IPS DF 6.9 (cell line): ENCODE data around the gene RABGAP1L.

ENCODE experiments used
- DNase-seq: peaks from one replicate; pipeline ENCODE4 v3.0.0-alpha.2; 2013; ENCODE audit warnings: low read depth, low spot score
- H3K27ac ChIP-seq: one replicate; pipeline ENCODE4 v1.5.1; 2013; ENCODE audit warnings: low read length, control low read depth
- H3K27me3 ChIP-seq: 2 replicates; pipeline ENCODE4 v1.6.1; 2013; ENCODE audit warnings: mild to moderate bottlenecking, low read length; ENCODE audit not compliant: control insufficient read depth, insufficient read depth
- H3K36me3 ChIP-seq: 2 replicates; pipeline ENCODE4 v1.6.1; 2013; ENCODE audit warnings: low read length; ENCODE audit not compliant: control insufficient read depth, insufficient read depth
- H3K4me1 ChIP-seq: 2 replicates; pipeline ENCODE4 v1.6.1; 2013; ENCODE audit warnings: low read length; ENCODE audit not compliant: control insufficient read depth, insufficient read depth
- H3K4me3 ChIP-seq: 2 replicates; pipeline ENCODE4 v1.5.1; 2013; ENCODE audit warnings: mild to moderate bottlenecking, low read length
- H3K9me3 ChIP-seq: 2 replicates; pipeline ENCODE4 v1.6.1; 2013; ENCODE audit warnings: low read length, inconsistent platforms; ENCODE audit not compliant: control insufficient read depth, insufficient read depth
- WGBS: extraction: QIAGEN DNeasy Blood & Tissue Kit; methylation state at CpG from one replicate; pipeline ENCODE4 v1.1.7; 2013; ENCODE audit warnings: mixed read lengths, missing lambda C conversion rate; ENCODE audit not compliant: insufficient read length, insufficient coverage; 5-methylcytosine and 5-hydroxymethylcytosine counted together

Gene RABGAP1L

GRCh38 chr1:174217787-174218574 lies 58.7 kb downstream of the RABGAP1L start:
- no CpG with 5 or more reads among the region's 4 CpGs for WGBS
- Histone ChIP-seq H3K4me3 (no peak overlapping the region), H3K36me3 (no peaks in the 10 kb centered on the region), H3K4me1 (no peaks in the 10 kb centered on the region), H3K9me3 (no peaks in the 10 kb centered on the region), H3K27ac (no peak overlapping the region), H3K27me3 (no peaks in the 10 kb centered on the region)
- no peak for DNase-seq

GRCh38 chr1:174218983-174219382 lies 59.7 kb downstream of the RABGAP1L start:
- H3K27me3 ChIP-seq = no peaks in the 10 kb centered on the region
- DNase-seq = no peak
- no peak overlapping the region for H3K4me3 ChIP-seq
- H3K4me1 ChIP-seq = no peaks in the 10 kb centered on the region
- no peaks in the 10 kb centered on the region for H3K9me3 ChIP-seq
- H3K27ac ChIP-seq = no peak overlapping the region
- no peaks in the 10 kb centered on the region for H3K36me3 ChIP-seq

GRCh38 chr1:174219606-174220370 lies 60.5 kb downstream of the RABGAP1L start:
- H3K36me3 ChIP-seq = no peaks in the 10 kb centered on the region
- WGBS = no CpG with 5 or more reads among the region's 4 CpGs
- DNase-seq = no peak
- H3K27me3 ChIP-seq = no peaks in the 10 kb centered on the region
- no peak overlapping the region for H3K4me3 ChIP-seq
- no peak overlapping the region for H3K27ac ChIP-seq
- H3K9me3 ChIP-seq = no peaks in the 10 kb centered on the region
- no peaks in the 10 kb centered on the region for H3K4me1 ChIP-seq

- Histone ChIP-seq H3K4me3 (no peak overlapping the region), H3K36me3 (no peaks in the 10 kb centered on the region), H3K4me1 (no peaks in the 10 kb centered on the region), H3K27me3 (no peaks in the 10 kb centered on the region), H3K27ac (no peak overlapping the region), H3K9me3 (no peaks in the 10 kb centered on the region)
- no peak for DNase-seq
- no CpG with 5 or more reads among the region's 2 CpGs for WGBS
These were observed 62.4 kb downstream of the RABGAP1L start for GRCh38 chr1:174221681-174222080.

- H3K36me3 ChIP-seq = no peaks in the 10 kb centered on the region
- DNase-seq = no peak
- H3K4me3 ChIP-seq = no peak overlapping the region
- no CpG with 5 or more reads among the region's 4 CpGs for WGBS
- no peaks in the 10 kb centered on the region for H3K4me1 ChIP-seq
- no peaks in the 10 kb centered on the region for H3K9me3 ChIP-seq
- H3K27me3 ChIP-seq = no peaks in the 10 kb centered on the region
- no peak overlapping the region for H3K27ac ChIP-seq
These were observed 63.0 kb downstream of the RABGAP1L start for GRCh38 chr1:174222166-174222949.

DNA sequence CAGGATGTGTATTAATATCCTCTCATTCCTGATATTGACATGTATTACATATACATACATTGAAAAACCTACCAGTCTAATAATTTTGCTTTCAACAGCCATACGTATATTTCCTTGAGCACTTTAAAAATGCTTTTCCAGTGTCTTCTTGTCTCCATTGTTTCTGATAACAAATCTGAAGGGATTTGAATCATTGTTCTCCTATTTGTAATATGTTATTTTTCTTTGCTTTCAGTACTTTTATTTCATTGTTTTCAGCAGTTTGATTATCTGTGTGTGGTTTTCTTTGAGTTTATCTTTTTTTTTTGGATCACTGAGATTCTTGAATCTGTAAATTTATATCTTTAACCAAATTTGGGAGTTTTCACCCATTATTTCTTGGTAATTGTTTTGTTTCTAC lies 65.3 kb downstream of the RABGAP1L start:
- WGBS = no CpG with 5 or more reads among the region's 1 CpG
- Histone ChIP-seq H3K4me1 (no peaks in the 10 kb centered on the region), H3K27me3 (no peaks in the 10 kb centered on the region), H3K27ac (no peak overlapping the region), H3K36me3 (no peaks in the 10 kb centered on the region), H3K9me3 (no peaks in the 10 kb centered on the region), H3K4me3 (no peak overlapping the region)
- no peak for DNase-seq

DNA sequence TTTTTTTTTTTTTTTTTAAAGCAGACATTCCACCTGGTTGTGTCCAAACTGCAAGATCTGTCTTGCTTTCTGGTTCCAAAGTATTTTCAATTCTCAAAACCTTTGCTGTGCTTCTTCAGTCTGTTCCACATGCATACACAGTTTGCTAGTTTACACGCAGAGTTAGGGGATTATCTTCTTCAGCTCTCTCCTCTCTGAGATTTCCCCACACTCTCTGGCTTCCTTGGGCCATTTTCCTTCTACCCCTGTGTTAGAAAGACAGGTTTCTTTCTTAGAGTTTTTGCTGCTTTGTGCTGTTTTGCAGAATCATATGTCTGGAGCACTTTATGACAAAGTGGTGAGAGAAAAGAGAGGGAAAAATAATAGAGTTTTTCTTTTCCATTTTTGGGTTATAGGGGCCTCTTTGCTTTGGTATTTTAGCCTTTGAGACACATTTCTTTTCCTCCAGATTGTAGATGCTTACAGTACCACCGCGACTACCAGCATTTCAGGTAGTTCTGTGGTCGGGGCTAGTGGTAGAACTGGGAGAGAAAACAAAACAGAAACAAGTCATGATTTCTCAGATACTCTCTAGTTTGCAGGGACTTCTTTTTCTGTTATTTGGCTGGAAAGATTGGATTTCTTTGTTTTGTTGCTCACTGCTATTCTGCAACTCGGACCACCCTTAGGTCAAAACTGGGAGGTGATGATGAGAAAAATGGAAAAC lies 66.3 kb downstream of the RABGAP1L start:
- no peaks in the 10 kb centered on the region for H3K9me3 ChIP-seq
- H3K4me3 ChIP-seq = no peak overlapping the region
- H3K27me3 ChIP-seq = no peaks in the 10 kb centered on the region
- no peaks in the 10 kb centered on the region for H3K4me1 ChIP-seq
- H3K36me3 ChIP-seq = no peaks in the 10 kb centered on the region
- WGBS = no CpG with 5 or more reads among the region's 5 CpGs
- no peak overlapping the region for H3K27ac ChIP-seq
- no peak for DNase-seq

DNA sequence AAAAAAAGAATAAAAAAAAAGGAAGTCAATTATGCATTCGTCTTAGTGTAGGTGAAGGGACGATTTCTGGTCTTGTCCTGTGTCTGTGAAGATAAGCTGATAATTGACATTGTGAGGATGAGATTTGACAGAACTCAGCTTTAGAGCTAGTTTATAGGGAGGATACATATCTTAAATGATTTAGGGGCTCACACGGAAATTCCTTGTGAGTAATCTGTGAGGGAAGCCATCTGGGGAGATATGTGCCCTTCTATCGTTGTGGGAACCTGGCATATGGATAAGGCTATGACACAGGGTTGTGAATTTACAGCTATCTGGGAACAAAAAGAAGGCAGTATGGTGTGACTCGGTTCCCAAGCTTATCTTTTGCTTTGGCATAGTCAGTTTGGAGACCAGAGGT lies 71.1 kb downstream of the RABGAP1L start:
- H3K27ac ChIP-seq = no peak overlapping the region
- H3K27me3 ChIP-seq = no peaks in the 10 kb centered on the region
- H3K4me3 ChIP-seq = no peak overlapping the region
- no peak for DNase-seq
- no peaks in the 10 kb centered on the region for H3K4me1 ChIP-seq
- no CpG with 5 or more reads among the region's 5 CpGs for WGBS
- H3K9me3 ChIP-seq = no peaks in the 10 kb centered on the region
- H3K36me3 ChIP-seq = no peaks in the 10 kb centered on the region

DNA sequence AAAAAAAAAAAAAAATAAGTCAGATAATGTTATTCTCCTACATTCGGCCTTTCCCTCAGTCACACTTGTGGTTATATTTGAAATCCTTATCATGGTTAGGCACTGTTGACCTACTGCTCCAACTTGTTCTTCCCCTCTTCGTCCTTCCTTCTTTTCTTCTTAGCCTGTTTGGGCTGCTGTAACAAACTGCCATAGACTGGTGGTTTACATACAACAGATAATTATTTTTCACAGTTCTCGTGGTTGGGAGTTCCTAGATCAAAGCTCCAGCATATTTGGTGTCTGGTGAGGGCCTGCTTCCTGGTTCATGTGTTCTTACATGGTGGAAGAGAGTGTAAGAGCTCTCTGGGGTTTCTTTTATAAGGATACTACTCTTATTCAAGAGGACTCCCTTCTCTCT lies 73.4 kb downstream of the RABGAP1L start:
- no peaks in the 10 kb centered on the region for H3K36me3 ChIP-seq
- no peak for DNase-seq
- H3K4me1 ChIP-seq = no peaks in the 10 kb centered on the region
- WGBS = no CpG with 5 or more reads among the region's 3 CpGs
- no peaks in the 10 kb centered on the region for H3K9me3 ChIP-seq
- no peak overlapping the region for H3K27ac ChIP-seq
- H3K4me3 ChIP-seq = no peak overlapping the region
- H3K27me3 ChIP-seq = no peaks in the 10 kb centered on the region
